NCI-H524 treated with DMSO at 0.1 percent for 48 hours (cell line): Measurements from ENCODE around the gene PLCG2.
"Not testable (repeated sequence)": the region's sequence is repeated elsewhere in the genome, so short reads cannot be mapped to it uniquely, and the experiment has no call there.

Experiments used
- DNase-seq: peaks from one replicate; lab custom pipeline; 2025; lab: John Stamatoyannopoulos, UW

The PLCG2 gene

DNA sequence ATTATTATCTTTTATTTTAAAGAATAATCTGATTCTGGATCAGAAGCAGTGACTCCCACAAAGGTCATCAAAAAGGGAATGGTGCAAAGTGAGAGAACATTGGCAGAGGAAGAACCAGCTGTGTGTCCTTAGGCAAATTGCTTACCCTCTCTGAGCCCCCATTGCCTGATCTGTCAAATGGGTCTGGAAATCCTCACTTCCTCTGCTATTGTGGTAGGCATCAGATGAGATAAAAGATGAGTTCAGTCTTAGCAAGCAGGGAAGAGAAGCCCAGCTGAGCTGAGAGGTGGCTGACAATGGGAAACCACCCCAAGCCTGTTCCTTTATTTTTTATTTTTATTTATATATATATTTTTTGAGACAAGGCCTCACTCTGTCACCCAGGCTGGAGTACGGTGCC, 24.2 kb upstream of the PLCG2 start:
- DNase-seq: no peak

DNA sequence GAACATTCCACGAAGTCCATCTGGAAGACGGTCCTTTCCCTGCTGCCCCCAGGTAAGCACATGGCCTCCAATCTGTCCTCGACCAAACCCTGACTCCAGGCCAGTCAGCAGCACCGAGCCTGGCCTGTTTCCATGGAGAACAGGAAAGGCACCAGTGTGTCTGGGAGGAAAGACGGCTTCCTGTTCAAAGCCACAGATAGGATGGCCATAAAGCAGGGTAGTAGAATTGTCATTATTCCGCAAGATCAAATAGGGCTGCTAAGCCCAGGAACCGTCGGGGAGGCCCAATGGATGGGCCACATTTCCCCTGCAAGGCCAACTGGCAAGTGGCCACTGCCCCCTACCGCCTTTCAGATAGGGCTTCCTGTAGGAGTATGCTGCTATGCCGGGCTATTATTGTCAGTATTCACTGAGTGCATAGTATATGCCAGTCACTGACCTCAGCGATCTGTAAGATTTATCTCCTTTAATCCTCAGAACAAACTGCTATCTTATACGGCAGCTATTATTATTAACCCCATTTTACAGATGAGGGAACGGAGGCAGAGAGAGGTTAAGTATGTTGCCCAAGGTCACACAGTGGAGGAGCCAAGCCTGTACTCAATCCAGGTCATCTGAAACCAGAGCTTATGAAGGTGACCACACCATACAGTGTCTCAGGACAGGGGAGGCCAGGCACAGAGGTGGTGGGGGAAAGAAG, 23.0 kb upstream of the PLCG2 start:
- no peak for DNase-seq

DNA sequence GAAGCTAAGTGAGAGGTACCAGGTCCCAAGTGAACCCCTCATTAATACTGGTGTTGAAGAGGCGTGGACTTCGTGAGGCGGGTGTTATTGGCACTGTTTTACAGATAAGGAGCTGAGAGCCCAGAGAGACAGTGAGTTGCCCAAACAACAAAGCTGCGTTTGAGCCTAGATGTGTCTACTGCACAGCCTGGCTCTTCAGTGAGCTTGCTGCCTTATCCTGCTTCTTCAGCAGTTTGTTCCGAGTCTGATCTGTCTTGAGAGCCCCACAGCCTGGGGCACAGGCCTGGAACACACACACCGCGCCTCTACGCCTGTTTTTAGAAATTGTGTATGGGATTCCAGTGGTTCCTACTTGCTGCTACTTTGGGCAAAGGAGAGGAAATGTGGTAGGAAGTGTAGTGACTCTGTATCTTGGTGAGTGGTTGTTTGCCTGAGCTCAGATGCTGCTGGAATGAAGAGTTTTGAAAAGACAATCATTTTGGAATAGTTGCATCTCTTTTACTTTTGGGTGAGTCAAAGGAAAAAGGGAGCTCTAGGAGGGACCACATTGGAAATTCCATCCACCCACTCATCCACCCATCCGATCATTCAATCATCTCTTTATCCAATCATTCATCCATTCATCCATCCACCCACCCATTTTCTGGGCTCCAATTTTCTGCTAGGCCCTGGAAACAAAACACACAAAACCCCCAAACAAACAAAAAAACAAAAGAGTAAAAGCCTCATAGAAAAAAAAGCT, 22.3 kb upstream of the PLCG2 start:
- no peak for DNase-seq

DNA sequence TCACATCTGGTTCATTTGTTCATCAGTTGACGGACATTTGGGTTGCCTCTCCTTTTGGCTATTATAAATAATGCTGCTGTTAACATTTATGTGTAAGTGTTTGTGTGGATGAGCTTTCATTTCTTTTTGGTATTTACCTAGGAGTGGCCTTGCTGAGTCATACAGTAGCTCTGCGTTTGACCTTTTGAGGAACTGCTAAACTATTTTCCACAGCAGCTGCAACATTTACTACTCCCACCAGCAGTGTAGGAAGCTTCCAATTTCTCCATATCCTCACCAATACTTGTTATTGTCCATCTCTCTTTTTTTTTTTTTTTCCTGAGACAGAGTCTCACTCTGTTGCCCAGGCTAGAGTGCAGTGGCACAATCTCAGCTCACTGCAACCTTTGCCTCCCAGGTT, 20.7 kb upstream of the PLCG2 start:
- DNase-seq: no peak

DNA sequence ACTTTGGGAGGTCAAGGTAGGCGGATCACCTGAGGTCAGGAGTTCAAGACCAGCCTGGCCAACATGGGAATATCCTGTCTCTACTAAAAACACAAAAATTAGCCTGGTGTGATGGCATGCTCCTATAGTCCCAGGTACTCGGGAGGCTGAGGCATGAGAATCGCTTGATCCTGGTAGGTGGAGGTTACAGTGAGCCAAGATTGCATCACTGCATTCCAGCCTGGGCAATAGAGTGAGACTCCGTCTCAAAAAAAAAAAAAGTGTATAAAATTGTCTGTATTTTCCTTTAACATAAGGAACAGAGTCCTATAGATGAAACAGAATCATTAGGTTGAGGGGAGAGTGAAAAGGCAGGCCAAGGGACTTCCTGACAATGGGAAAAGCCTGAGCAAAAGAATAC, 16.8 kb upstream of the PLCG2 start:
- DNase-seq: not testable (repeated sequence)

DNA sequence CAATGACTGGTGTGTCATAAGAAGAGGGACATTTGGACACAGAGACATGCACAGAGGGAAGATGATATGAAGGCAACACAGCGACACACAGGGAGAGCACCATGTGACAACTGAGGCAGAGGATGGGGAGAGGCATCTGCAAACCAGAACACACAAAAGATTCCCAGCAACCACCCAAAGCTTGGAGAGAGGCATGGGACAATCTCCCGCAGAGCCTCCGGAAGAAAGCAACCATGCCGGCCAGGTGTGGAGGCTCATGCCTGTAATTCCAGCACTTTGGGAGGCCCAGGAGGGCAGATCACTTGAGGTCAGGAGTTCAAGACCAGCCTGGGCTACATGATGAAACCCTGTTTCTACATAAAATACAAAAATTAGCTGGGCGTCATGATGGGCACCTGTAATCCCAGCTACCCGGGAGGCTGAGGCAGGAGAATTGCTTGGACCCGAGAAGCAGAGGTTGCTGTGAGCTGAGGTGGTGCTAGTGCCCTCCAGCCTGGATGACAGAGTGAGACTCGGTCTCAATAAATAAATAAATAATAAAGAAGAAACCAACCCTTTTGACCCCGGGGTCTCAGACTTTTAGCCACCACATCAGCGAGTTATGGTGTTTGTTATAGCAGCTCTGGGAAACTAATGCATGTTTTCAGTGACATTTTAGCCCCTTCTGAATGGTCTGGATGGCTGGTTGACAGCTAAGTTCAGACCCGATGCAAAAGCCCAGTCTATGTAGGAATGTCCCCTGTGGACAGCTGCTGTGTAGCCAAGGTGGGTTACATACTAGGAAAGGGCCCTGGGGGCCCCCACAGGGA, 13.8 kb upstream of the PLCG2 start:
- no peak for DNase-seq

DNA sequence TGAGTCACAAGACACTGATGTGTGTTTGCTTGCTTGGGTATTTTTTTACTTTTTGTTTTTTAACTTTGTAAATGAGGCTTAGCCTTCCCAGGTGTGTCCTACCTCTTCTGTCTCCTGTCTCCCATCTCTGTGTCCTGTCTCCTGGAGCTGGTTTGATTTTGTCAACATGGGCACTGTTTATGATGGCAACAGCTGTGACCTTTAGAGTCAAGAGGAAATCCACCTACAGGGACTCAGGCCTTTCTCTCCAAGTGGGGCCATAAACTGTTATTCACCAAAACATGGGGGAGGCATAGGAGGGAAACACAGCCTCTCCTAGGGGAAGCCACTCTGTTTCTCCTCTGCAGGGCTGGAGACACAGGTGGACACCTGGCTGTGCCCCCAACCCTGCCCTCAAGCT, 13.1 kb upstream of the PLCG2 start:
- no peak for DNase-seq

DNA sequence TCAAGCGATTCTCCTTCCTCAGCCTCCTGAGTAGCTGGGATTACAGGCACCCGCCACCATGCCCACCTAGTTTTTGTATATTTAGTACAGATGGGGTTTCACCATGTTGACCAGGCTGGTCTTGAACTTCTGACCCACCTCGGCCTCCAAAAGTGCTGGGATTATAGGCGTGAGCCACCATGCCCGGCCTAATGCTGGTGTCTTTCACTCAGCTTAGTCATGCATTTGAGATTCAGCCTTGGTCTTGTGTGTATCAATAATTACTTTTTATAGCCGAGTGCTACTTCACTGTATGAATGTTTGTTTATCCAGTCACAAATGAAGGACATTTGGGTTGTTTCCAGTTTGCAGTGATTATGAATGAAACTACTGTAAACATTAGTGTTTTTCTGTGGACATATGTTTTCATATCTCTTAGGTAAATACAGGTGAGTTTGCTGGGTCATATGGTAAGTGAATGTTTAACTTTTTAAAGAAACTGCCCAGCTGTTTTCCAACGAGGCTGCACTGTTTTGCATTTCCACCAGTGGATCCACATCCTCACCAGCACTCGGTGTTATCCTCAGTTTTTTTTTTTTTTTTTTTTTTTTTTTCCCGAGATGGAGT, 11.0 kb upstream of the PLCG2 start:
- no peak for DNase-seq

DNA sequence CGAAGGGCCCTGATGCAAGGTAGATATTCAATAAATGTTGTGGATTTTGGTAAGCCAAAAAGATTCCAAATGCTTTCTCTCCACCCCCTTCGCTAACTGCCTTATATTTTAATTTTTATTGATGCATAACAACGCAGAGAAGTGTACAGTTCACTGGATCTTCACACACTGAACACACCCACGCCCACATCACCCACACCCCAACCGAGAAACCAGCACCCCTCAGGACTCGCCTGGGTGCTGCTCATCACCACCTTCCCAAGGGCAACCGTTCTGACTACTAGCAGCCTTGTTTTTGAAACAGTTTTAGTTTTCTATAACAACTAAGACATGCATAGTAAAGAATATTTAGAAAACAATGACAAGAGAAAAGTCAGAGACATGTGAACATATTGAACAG, 9.1 kb upstream of the PLCG2 start:
- no peak for DNase-seq

DNA sequence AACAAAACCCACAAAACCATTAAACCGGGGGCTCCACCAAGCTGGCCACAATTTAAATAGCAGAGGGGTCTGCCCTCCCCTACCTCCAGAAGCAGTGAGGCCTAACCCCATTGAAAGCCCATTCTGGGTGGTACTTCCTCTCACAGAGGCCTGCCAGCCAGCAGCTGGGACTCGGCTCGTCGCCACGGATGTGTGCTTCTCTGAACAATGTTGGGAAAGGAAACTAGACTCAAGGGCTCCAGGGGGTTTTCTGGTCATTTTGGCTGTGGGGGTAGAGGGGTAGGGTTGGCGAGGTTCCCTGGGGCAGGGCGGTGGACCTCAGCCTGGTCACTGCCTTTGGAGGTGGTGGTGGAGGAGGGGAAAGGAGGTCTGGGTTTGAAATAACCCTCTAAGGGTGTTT, 4.7 kb upstream of the PLCG2 start:
- no peak for DNase-seq

DNA sequence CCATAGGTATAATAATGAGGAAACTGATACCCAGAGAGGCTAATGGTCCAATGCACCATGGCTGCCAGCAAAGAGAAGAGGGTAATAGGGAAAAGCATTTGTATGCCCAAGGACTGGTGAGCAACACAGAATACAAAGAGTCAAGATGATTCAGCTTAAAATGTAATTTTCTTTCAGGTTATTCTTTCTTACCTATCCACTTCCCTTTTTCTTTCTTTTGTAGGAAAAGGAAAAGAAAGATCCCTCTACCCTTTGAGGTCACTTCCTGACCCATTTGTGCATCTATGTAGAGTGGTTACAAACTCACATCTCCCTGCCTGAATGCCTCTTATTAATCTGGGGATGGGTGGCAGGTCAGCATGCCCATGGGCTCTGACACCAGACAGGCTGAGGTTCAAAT, 3.5 kb upstream of the PLCG2 start:
- DNase-seq: no peak

DNA sequence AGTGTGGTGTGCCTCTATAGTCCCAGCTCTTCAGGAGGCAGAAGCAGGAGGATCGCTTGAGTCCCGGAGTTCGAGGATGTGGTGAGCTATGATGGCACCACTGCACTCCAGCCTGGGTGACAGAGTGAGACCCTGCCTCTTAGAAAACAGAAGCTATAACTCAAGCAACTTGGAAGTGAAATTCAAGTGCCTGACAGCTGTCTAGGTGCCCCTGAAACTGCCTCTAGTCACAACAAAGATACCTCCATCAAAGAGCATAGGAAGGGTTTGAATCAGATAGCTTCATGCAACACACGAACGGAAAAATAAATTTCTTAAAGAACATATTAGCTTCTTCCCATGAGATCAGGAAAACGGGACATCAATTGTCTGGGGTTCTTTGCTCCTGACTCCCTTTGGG, 860 bp upstream of the PLCG2 start:
- DNase-seq: no peak

DNA sequence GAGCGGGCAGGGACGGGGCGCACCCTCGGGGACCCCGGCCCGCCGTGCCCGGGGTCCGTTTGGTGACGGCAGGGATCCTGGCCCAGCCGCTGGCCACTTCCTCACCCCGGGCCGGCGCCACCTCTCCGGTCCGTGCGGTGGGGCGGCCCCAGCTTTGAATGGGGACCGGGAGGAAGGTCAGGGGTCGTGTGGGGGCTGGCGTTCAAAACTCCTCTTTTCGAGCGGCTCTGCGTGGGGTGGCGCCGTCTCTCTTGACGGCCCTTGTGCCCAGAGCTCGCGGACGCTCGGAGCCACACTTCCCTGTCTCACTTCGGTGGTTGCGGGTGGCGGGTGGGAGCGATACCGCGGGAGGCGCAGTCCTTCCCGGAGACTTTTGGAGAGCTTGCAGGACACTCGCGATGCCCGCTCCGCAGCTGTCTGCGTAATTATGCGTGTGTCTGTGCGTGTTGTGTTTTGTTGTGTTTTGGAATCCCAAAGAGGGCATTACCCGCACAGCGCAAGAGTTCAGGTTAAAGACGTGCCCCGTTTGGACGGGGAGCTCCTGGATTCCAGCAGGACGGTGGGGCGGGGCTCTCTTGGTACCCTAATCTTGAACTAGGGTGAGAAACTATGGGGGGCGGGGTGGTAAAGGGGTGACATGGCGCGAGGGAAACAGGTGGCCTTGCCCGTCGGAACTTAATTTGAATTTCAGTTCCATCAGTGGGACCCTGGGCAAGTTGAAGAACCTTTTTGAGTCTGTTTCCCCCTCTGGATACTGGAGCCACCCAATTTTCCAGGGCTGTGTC, 637 bp downstream of the PLCG2 start:
- DNase-seq: no peak

DNA sequence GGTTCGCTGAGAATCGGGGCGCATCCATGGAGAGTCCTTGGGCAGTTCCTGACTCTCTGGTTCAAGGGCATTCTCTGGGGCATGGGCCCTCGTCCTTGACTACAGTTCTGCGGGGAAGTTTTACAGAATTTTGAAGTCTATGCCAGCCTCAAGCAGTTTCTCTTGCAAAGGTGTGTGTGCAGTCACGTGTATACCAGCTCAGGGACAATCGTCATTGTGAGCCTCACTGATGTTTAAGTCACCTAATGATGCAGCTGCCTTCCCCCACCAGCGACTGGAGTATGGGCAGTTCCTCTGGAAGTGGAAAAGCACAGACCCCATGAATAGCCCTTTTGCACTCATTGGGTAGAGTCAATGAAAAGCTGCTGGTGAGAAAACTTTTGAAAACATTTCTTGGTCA, 1.3 kb downstream of the PLCG2 start:
- no peak for DNase-seq

DNA sequence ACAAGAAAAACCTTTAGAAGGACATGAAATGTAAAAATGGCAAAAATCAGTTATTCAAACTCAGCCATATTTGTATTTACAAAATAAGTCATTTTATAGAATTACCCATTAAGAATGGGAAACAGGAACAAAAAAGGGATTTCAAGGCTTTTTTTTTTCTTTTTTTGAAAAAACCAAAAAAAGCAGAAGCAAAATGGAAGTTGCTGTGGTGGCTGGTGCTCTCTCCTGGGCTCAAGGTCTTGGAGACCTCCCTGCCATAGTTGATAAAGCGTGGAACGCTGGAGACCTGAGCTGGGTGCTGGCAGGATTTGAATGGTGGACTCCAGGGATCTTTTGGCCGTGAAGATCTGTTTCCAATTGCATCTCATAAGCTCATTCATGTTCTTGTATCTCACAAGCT, 3.1 kb downstream of the PLCG2 start:
- DNase-seq: no peak

DNA sequence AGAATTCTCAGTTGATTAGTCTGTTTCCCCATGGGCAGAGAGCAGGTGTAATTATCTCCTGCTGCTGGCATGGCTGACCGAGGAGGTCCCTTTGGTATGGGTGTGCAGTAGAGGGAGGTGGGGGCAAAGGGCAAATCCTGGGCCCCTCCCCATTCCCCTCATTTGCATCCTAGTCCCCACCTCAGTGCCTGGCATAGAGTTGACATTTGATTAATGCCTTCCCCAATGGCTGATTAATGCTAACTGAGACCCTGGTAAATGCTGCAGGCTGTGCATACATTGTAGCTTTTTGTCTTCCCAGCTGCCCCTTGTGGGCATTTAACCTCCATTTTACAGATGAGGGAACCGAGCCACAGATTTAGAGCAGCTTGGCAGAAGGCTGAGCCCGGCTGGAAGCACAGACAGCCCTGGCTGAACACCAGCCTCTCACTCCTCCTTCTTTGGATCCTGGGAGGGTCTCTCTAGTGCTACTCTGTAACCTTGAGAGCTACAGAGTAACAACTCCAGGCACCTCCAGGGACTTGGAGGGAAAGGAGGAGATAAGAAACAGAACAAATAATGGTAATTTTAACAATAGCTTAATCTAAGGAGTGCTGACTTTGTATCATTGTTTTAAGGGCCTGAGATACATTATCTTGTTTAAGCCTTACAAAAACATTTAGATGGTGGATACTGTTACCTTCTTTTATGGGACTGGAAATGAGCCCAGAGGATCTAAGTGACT, 5.1 kb downstream of the PLCG2 start:
- DNase-seq: no peak

DNA sequence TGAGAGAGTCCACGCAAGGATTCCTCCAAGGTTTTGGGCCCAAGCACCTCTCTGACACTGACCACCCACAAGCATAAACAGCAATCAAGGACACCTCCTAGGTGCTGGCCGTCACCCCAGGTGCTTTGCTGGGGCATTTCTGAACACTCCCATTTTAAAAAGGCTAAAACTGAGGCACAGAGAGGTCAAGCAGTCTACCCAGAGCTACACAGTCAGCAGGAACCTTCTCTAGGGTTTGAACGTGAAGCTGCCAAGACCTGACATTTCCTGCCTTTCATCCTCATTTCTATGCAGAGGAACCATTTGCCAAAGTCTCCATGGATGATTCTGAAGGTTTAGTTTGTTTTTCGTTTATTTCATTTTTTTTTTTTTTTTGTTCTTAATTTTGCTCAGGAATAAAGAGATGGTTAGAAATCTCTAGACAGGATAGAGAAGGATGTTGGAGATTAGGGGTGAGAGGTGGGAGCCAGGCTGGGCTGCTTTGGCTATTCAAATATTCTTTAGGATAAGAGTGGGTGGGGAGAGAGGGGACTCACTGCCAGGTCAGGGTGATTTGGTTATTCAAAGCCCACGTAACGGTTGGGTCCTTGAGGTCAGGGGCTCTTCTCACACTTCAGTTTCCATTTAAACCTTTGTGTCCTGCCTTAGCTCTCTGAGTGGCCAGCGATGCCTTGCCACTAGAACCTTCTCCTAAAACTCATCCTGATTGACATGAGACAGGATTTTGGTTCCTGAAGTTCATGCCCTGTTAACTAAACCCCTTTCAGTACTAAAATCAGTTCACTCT, 6.2 kb downstream of the PLCG2 start:
- DNase-seq: no peak

DNA sequence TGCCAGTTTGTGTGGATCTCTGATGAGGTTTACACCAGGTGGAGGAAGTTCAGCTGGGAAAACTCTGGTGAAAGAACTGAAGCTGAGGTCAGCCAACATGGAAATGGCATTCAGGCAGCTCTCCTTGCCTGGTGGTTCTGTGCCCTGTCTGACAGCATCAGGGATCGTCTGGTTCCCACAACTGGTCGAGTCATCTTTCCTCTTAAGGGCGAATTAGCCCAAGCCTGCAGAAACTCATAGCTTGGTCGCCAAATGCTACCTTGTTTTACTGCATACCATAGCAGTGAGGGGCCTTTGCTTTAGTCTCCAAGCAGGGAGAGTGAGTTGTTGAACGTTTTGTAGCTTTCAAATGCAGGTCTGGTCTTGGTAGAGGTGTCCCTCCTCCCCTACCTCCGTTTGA, 7.2 kb downstream of the PLCG2 start:
- no peak for DNase-seq

DNA sequence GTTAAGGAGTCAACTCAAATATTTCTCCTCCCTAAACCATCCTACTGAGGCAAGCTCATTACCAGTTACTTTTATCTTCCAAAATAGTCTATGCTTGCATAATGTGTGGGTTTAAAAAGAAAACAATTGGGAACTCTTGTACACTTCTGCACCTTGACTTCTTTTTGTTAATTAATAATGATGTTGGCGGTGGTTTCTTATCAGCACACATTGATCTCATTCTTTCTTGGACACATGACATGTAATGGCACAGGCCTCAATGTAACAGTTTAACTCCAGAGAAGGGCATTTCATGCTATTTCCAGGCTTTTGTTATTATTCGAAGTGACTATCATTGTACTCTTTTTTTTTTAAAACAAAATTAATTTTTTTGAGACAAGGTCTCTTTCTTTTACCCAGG, 7.8 kb downstream of the PLCG2 start:
- DNase-seq: no peak

DNA sequence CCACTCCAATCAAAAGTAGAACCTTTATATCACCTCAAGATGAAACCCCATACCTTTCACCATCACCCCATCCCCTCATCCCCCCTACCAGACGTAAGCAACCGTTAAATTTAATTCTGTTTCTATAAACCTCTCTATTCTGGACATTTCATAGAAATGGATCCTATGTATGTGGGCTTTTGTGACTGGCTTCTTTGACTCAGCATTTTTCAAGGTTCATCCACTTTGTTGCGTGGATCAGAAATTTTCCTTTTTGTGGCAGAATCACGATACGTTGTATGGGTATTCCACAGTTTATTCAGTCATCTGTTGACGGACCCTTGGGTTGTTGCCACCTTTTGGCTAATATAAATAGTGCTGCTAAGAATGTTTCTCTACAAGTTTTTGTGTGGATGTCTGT, 8.6 kb downstream of the PLCG2 start:
- DNase-seq: no peak
